Neural crest cell (in vitro differentiated cells): ENCODE data around the gene DNTTIP2. TPM values are rescaled to one million over a fixed set of nuclear protein-coding genes. Genes with fewer than 3 reads are reported as not detected.
"Not testable (repeated sequence)": the region's sequence is repeated elsewhere in the genome, so short reads cannot be mapped to it uniquely, and the experiment has no call there.

Source experiments
- DNase-seq: peaks from one replicate; pipeline ENCODE4 v3.0.0; 2021; ENCODE audit warnings: low read depth, mixed read lengths, low spot score
- H3K27ac Mint-ChIP-seq: one replicate; pipeline ENCODE4 v1.8.0; 2021; ENCODE audit warnings: mild to moderate bottlenecking, mixed read lengths; ENCODE audit not compliant: unreplicated experiment
- H3K27me3 Mint-ChIP-seq: 2 replicates; pipeline ENCODE4 v1.8.0; 2021; ENCODE audit warnings: low read depth, mild to moderate bottlenecking, mixed read lengths
- H3K36me3 Mint-ChIP-seq: 2 replicates; pipeline ENCODE4 v1.8.0; 2021; ENCODE audit warnings: low read depth, mild to moderate bottlenecking, mixed read lengths
- H3K4me1 Mint-ChIP-seq: 2 replicates; pipeline ENCODE4 v1.8.0; 2021; ENCODE audit warnings: mixed read lengths
- H3K4me3 Mint-ChIP-seq: one replicate; pipeline ENCODE4 v1.8.0; 2021; ENCODE audit warnings: mild to moderate bottlenecking, mixed read lengths
- H3K9me3 Mint-ChIP-seq: 2 replicates; pipeline ENCODE4 v1.8.0; 2021; ENCODE audit warnings: mixed read lengths
- CTCF ChIP-seq: fragments of 200-600 bp; sonication (generic); conservative IDR thresholded peaks from 2 replicates; pipeline ENCODE4 v1.5.0; 2021; ENCODE audit warnings: antibody characterized with exemption, mild to moderate bottlenecking
- long read RNA-seq: library from polyadenylated mRNA; unstranded; transcript quantifications from one replicate; pipeline ENCODE4 v2.0.0, GENCODE V29; 2020
- total RNA-seq: library from RNA; stranded (reverse); gene quantifications from 2 replicates; pipeline ENCODE4 v1.2.1, GENCODE V29; 2021

Gene DNTTIP2, protein sequence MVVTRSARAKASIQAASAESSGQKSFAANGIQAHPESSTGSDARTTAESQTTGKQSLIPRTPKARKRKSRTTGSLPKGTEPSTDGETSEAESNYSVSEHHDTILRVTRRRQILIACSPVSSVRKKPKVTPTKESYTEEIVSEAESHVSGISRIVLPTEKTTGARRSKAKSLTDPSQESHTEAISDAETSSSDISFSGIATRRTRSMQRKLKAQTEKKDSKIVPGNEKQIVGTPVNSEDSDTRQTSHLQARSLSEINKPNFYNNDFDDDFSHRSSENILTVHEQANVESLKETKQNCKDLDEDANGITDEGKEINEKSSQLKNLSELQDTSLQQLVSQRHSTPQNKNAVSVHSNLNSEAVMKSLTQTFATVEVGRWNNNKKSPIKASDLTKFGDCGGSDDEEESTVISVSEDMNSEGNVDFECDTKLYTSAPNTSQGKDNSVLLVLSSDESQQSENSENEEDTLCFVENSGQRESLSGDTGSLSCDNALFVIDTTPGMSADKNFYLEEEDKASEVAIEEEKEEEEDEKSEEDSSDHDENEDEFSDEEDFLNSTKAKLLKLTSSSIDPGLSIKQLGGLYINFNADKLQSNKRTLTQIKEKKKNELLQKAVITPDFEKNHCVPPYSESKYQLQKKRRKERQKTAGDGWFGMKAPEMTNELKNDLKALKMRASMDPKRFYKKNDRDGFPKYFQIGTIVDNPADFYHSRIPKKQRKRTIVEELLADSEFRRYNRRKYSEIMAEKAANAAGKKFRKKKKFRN
- total RNA-seq: 65.0 and 67.7 TPM in 2 replicates
- long read RNA-seq, full-length matches to known transcripts: 33 of 319 reads
- long read RNA-seq, partial matches to known transcripts: 281 of 319 reads
- long read RNA-seq, other reads (novel, unspliced or antisense): 5 of 319 reads

- H3K4me3 Mint-ChIP-seq: peak within 1 kb of the TSS; percentile 97
- H3K4me1 Mint-ChIP-seq: peaks cover 34% of the 10 kb centered on the region
- no peak for TF ChIP-seq CTCF
- H3K36me3 Mint-ChIP-seq: peaks cover 8% of the 10 kb centered on the region
- no peaks in the 10 kb centered on the region for H3K9me3 Mint-ChIP-seq
- peak within 1 kb of the TSS; percentile 99 for H3K27ac Mint-ChIP-seq
- H3K27me3 Mint-ChIP-seq: no peaks in the 10 kb centered on the region
- DNase-seq: peak; percentile 89
Observed at GRCh38 chr1:93878889-93879586, at the start of gene DNTTIP2. Gene DNTTIP2, minus strand, starts transcription at chr1:93879206. Its CDS starts 58 bp downstream, at chr1:93879148.

GRCh38 chr1:93925206-93925605, 46.2 kb upstream of the DNTTIP2 start:
- Mint-ChIP-seq H3K9me3 (peaks cover 2% of the 10 kb centered on the region), H3K27me3 (no peaks in the 10 kb centered on the region), H3K4me1 (peaks cover 3% of the 10 kb centered on the region), H3K27ac (no peak overlapping the region), H3K4me3 (no peak overlapping the region), H3K36me3 (no peaks in the 10 kb centered on the region)
- no peak for DNase-seq
- no peak for TF ChIP-seq CTCF

GRCh38 chr1:93919780-93920179, 40.8 kb upstream of the DNTTIP2 start:
- no peak overlapping the region for H3K27ac Mint-ChIP-seq
- no peak for TF ChIP-seq CTCF
- H3K27me3 Mint-ChIP-seq: peaks cover 6% of the 10 kb centered on the region
- H3K4me1 Mint-ChIP-seq: no peaks in the 10 kb centered on the region
- H3K9me3 Mint-ChIP-seq: peaks cover 3% of the 10 kb centered on the region
- H3K4me3 Mint-ChIP-seq: no peak overlapping the region
- peaks cover 3% of the 10 kb centered on the region for H3K36me3 Mint-ChIP-seq
- no peak for DNase-seq

DNA sequence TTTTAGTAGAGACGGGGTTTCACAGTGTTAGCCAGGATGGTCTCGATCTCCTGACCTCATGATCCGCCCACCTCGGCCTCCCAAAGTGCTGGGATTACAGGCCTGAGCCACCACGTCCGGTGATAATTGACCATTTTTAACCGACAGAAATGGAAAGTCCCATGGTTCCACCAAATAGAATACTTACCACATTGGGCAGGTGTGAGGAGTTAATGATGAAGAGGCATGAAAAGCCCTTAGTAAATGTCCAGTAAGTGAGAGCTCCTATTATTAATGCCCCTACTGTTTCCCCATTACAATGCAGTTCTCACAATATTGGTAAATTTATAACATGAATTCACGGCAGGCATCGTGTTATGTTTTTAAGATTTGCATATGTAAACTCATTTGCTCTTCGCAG, 38.3 kb upstream of the DNTTIP2 start:
- Mint-ChIP-seq H3K27me3 (peaks cover 30% of the 10 kb centered on the region), H3K9me3 (peaks cover 3% of the 10 kb centered on the region), H3K4me3 (no peak overlapping the region), H3K36me3 (peaks cover 3% of the 10 kb centered on the region), H3K4me1 (no peaks in the 10 kb centered on the region), H3K27ac (no peak overlapping the region)
- DNase-seq: no peak
- TF ChIP-seq CTCF: no peak

- H3K27ac Mint-ChIP-seq, DNase-seq, H3K36me3 Mint-ChIP-seq, H3K9me3 Mint-ChIP-seq: not testable (repeated sequence)
- H3K4me1 Mint-ChIP-seq: peaks cover 21% of the 10 kb centered on the region
- peak overlapping the region; percentile 46 for H3K4me3 Mint-ChIP-seq
- H3K27me3 Mint-ChIP-seq: peaks cover 43% of the 10 kb centered on the region
Observed at GRCh38 chr1:93910880-93911279, 31.9 kb upstream of the DNTTIP2 start.
